ENCODE data around the gene KLHL35.

The KLHL35 gene

GRCh38 chr11:75469785-75470405 is 36.9 kb upstream of the KLHL35 start:
- no peak for FAIRE-seq

GRCh38 chr11:75468534-75469340 is 35.7 kb upstream of the KLHL35 start:
- FAIRE-seq = no peak

GRCh38 chr11:75467881-75468280 is 34.9 kb upstream of the KLHL35 start:
- no peak for FAIRE-seq

- no peak for FAIRE-seq
These were observed 34.3 kb upstream of the KLHL35 start for GRCh38 chr11:75467311-75467710.

GRCh38 chr11:75465701-75466531 is 32.9 kb upstream of the KLHL35 start:
- FAIRE-seq = no peak

- FAIRE-seq = no peak
These were observed 30.2 kb upstream of the KLHL35 start for GRCh38 chr11:75463106-75463774.

GRCh38 chr11:75462117-75462653 is 29.2 kb upstream of the KLHL35 start:
- no peak for FAIRE-seq

GRCh38 chr11:75461151-75461550 is 28.1 kb upstream of the KLHL35 start:
- no peak for FAIRE-seq

- no peak for FAIRE-seq
These were observed 23.7 kb upstream of the KLHL35 start for GRCh38 chr11:75456596-75457183.

- no peak for FAIRE-seq
These were observed 22.0 kb upstream of the KLHL35 start for GRCh38 chr11:75454987-75455386.

- no peak for FAIRE-seq
These were observed 21.1 kb upstream of the KLHL35 start for GRCh38 chr11:75453916-75454655.

GRCh38 chr11:75450826-75451821 is 18.1 kb upstream of the KLHL35 start:
- no peak for FAIRE-seq

- FAIRE-seq = no peak
These were observed 17.2 kb upstream of the KLHL35 start for GRCh38 chr11:75450236-75450635.

GRCh38 chr11:75449776-75450175 is 16.8 kb upstream of the KLHL35 start:
- FAIRE-seq = no peak

- no peak for FAIRE-seq
These were observed 16.3 kb upstream of the KLHL35 start for GRCh38 chr11:75449271-75449670.

GRCh38 chr11:75447415-75447814 is 14.4 kb upstream of the KLHL35 start:
- FAIRE-seq = no peak

- FAIRE-seq = peak; percentile 37
These were observed 12.4 kb upstream of the KLHL35 start for GRCh38 chr11:75445315-75445953.

GRCh38 chr11:75443043-75443442 is 10.0 kb upstream of the KLHL35 start:
- no peak for FAIRE-seq

- FAIRE-seq = no peak
These were observed 9.3 kb upstream of the KLHL35 start for GRCh38 chr11:75442161-75442885.
